H1 (cell line): ENCODE results near the gene GBP7.

Source experiments
- BRCA1 ChIP-seq: IDR thresholded peaks from 2 replicates; pipeline ENCODE4 v1.6.1; 2012; ENCODE audit warnings: low read depth, low read length, improper control_type of control experiment
- CREB1 ChIP-seq: IDR thresholded peaks from 2 replicates; pipeline ENCODE4 v1.6.1; 2012; ENCODE audit warnings: inconsistent platforms
- EGR1 ChIP-seq: IDR thresholded peaks from 2 replicates; pipeline ENCODE4 v1.6.1; 2011; ENCODE audit warnings: low read depth, low read length, borderline replicate concordance
- EZH2 ChIP-seq: fragments of 200-600 bp; sonication (generic); IDR thresholded peaks from 2 replicates; pipeline ENCODE4 v1.7.1; 2012; ENCODE audit warnings: low read depth, mild to moderate bottlenecking, moderate library complexity, low read length, inconsistent platforms; ENCODE audit not compliant: severe bottlenecking
- JUN ChIP-seq: IDR thresholded peaks from 2 replicates; pipeline ENCODE4 v1.6.1; 2011; ENCODE audit warnings: low read depth, mild to moderate bottlenecking, improper control_type of control experiment, low read length
- JUND ChIP-seq: IDR thresholded peaks from 2 replicates; pipeline ENCODE4 v1.6.1; 2011; ENCODE audit warnings: mild to moderate bottlenecking, improper control_type of control experiment, low read length
- SIRT6 ChIP-seq: IDR thresholded peaks from one replicate; pipeline ENCODE4 v1.7.1; 2012; ENCODE audit warnings: low read length, inconsistent platforms
- TF ChIP-seq, protein P1 (sequence below): IDR thresholded peaks from 2 replicates; pipeline ENCODE4 v1.6.1; 2011; ENCODE audit warnings: low read depth, mild to moderate bottlenecking, low read length; ENCODE audit not compliant: insufficient read depth
- TF ChIP-seq, protein P2 (sequence below), 3 experiments: IDR thresholded peaks; 1 replicate in 2 of 3; 2 replicates in 1 of 3; pipeline versions ENCODE4 v1.5.1 to v1.6.1; 2011; ENCODE audit warnings: low read length in 3 of 3, mild to moderate bottlenecking in 3 of 3, inconsistent platforms in 2 of 3, low read depth in 1 of 3, moderate library complexity in 1 of 3; ENCODE audit not compliant: insufficient read depth in 1 of 3; ENCODE audit errors: control extremely low read depth in 1 of 3

DNA sequence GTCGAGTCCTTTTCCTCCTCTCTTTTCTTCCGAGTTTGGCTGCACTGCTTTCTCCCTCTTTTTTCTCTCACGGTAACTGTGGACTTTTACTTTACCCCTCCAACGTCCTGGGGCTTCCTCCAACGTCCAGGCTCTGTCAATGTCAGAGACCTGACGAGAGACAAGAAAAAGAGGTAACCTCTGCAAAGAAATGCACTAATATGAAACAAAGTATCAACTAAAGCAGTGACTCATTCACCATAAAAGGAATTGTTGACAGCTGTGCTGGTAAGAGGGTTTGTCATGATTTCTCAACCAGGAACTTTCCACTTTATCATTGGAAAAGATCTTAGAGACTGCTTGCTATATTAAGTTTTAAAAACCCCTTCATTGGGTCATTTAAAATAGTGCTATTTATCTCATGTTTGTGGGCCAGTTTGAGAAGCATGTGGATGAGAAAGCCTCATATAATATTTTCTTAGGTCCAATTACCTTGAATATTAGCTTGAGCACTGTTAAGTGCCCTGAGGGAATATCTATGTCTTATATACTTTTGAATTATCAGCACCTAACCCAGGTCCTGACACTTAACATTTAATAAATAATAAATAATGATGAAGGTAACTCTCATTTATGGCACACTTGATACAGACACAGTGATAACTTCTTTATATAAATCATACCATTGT, 49.8 kb downstream of the GBP7 start, which contains the start of gene GBP2:
- no peak for TF ChIP-seq BRCA1
- no peak for TF ChIP-seq JUN
- TF ChIP-seq, protein P1, sequence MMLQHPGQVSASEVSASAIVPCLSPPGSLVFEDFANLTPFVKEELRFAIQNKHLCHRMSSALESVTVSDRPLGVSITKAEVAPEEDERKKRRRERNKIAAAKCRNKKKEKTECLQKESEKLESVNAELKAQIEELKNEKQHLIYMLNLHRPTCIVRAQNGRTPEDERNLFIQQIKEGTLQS = no peak
- TF ChIP-seq JUND = no peak
- TF ChIP-seq, protein P2, sequence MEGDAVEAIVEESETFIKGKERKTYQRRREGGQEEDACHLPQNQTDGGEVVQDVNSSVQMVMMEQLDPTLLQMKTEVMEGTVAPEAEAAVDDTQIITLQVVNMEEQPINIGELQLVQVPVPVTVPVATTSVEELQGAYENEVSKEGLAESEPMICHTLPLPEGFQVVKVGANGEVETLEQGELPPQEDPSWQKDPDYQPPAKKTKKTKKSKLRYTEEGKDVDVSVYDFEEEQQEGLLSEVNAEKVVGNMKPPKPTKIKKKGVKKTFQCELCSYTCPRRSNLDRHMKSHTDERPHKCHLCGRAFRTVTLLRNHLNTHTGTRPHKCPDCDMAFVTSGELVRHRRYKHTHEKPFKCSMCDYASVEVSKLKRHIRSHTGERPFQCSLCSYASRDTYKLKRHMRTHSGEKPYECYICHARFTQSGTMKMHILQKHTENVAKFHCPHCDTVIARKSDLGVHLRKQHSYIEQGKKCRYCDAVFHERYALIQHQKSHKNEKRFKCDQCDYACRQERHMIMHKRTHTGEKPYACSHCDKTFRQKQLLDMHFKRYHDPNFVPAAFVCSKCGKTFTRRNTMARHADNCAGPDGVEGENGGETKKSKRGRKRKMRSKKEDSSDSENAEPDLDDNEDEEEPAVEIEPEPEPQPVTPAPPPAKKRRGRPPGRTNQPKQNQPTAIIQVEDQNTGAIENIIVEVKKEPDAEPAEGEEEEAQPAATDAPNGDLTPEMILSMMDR (IDR thresholded peaks at IDR 0.05; ENCODE audit: control extremely low read depth in 1 of 3, insufficient read depth in 1 of 3, low read depth in 1 of 3, low read length in 3 of 3) = no peak
- no peak for TF ChIP-seq EGR1
- TF ChIP-seq EZH2 = no peak
- TF ChIP-seq SIRT6 = no peak
- TF ChIP-seq CREB1 = no peak
